ENCODE results near the gene DLGAP1.

The DLGAP1 gene

DNA sequence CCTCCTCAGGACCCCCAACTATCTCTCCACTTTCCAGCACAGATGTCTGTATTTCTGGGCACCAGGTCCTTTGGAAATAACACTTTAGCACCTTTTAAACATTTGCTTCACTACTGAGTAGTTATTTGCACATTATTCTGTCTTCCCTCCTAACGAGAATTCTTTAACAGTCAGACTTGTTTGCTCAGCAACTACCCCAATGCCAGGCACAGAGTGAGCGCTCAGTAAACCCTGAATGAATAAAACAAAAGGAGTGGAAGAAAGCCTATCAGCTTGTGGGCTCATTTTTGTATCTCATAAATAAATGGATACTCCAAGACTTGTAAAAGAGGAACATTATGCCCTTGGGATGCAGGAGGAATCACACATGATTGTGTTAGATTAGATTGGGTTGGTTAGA is 554.8 kb downstream of the DLGAP1 start:
- DNase-seq (ENCODE audit: low read depth) = no peak

DNA sequence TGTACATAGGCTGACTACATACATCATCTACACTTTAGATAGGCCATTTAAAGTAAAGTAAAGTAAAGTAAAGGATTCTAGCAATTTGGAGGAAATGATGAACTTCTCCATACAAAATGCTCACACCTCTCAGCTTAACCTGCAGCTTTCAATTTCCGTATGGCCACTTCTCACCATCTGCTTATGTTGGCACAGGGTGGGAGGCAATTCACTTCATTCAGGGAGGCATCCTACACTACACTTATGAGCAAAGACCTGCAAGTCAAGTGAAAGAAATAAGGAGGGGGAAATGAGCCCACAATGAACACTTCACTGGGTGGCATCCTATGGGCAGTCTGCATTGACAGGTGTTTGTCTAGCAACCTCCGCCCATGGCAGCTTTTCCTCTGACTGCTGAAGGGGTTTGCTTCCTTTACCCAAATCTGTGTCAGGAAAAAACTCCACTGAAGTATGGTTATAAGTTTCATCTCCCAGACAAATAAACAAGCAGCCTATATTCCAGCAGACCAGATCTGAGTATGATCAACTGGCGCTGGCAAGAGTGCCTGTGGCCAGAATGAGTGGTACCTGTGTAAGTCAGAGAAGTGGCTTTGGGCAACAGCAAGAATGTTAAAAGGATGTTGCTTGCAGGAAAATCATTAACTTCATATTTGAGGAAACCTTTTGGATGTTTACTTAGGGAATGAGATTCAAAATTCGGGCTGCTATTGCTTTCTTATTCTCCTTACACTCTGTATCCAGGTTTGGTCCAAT is 556.1 kb downstream of the DLGAP1 start:
- no peak for DNase-seq (ENCODE audit: low read depth)

DNA sequence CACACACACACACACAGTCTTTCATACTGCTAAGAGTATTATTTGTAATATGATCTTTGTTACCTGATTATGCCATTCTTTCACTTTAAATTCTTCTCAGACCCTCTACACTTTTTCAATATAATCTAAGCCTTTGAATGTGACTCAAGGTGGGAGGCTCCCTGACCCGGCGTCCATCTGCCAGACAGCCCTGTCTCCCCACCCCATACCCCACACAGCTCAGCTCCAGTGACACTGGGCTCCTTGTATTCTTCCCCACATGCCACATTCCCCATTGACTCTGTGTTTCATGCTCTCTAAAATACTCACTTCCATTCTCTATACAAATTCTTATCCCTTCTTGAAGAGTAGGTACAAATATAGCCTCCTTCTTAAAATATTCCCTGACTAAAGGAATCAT is 563.0 kb downstream of the DLGAP1 start:
- no peak for DNase-seq (ENCODE audit: low read depth)

DNA sequence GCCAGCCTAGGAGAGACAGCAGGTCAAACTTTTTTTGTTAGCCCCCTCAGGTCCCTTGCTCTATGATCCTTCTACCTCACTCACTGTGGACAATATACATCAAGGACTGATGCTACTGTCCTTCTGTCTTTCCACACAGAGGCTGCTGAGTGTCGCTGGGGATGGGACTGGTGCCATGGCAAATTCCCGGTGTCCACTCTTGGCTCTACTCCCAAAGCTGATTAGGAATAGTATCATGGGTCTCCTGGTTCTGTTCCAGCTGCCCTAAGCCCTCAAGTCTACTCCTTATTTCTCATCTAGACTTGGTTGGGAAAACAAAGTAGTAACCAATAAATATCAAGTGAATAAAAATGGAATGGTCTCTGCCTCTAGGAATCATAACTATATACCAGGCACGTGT is 563.9 kb downstream of the DLGAP1 start:
- DNase-seq (ENCODE audit: low read depth) = no peak

DNA sequence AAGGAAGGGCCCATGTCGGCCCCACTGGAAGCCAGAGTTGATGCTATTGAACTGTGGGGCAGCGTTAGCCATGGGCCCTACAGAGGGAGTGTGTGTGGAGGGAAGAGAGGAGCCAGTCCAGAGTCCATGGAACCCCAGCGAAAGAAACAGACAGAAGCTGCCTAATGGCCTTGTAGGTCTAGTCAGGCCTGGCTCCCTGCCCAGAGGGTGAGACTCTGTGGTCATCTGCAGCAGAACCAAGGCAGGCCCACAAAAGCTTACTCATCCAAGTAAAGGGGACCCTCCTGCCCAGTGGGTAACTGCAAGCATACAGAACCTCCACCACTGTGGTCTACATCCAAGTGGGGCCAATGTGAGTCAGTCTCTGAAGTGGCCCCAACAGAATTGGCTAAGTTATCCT is 565.3 kb downstream of the DLGAP1 start:
- DNase-seq (ENCODE audit: low read depth) = no peak

DNA sequence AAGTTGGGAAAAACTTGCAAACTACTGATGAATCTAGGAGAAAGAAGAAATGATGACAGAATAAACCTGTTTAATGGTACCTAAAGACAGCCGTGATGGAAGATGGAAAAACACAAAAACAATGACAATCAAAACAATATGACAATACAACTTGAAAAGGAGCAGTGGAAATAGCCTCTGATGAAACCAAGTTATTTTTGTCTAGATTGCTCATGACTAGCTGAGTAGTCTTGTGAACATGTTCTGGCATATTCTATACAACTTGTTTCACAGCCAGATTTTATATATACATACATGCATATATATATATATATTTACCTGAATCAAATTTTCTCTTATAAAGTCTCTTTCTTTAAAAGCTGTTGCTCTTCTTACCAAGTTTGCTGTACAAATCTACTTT is 566.0 kb downstream of the DLGAP1 start:
- no peak for DNase-seq (ENCODE audit: low read depth)

DNA sequence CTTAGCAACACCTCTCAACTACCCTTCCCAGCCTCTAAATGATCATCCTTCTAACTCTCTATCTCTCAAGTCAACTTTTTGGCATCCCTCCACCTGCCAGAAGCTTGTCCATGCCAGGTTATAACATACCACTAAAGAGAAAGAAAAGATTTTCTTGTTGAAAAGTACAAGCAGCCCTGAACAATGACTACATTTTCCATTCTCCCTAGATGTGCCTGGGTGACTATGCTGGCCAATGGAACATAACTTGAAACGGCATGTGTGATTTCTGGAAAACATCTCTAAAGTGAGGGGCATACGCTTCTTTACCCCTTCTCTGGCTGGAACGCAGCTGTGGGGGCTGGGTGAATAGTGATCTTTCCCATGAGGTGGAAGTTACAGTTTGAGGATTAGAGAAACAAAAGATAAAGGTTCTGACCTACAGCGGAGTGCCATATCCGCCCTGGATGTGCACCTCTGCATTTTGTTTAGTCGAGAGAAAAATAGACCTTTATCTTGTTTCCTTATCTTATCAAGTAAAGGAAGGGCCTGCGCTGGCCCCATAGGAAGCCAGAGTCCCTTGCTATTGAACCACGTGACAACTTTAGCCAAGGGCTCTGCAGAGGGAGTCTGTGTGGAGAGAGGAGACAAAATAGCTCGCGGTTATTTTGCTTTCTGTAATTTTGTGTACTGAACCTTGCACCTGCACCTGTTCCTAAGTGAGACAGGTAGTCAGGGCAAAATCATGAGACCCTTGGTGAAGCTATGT is 568.4 kb downstream of the DLGAP1 start:
- DNase-seq (ENCODE audit: low read depth) = no peak

DNA sequence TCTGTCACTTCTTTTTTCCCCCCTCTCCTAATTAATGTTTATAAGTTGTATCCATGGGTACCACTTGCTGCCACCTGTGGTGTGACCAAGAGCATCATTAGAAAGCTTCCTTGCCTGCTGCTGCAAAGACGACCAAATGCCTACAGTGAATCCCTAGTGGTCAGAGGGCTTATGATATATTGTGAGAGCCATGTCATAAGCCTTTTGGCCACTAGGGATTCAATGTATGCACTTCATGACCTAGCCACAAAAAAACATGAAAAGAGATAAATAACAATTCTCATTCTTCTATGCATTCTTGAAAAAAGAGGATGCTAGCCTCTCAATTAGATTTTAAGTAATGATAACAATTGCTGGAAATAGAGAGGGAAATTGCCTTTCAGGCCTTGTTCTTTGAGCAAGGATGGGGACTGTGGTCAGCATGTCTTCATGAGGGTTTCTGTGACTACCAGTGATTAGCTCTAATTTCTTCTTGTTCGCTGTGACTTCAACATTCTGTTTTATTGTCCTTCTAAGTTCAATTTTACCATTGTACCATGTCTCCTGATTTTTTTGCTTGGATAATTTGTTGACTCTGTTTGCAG is 569.8 kb downstream of the DLGAP1 start:
- DNase-seq (ENCODE audit: low read depth) = no peak

DNA sequence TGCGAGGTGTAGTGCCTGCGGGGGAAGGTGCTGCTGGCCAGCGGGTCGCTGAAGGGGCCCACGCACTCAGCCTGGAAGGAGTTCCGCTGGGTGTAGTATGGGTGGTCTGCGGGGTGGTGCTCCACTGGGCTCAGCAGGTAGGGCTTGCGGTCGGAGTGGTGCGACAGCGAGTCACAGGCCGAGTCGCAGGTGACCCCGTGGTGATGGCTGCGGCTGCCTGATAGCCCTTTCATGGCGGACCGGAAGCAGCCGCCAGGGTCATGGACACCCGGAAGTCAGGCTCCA is 575.3 kb downstream of the DLGAP1 start:
- no peak for DNase-seq (ENCODE audit: low read depth)

DNA sequence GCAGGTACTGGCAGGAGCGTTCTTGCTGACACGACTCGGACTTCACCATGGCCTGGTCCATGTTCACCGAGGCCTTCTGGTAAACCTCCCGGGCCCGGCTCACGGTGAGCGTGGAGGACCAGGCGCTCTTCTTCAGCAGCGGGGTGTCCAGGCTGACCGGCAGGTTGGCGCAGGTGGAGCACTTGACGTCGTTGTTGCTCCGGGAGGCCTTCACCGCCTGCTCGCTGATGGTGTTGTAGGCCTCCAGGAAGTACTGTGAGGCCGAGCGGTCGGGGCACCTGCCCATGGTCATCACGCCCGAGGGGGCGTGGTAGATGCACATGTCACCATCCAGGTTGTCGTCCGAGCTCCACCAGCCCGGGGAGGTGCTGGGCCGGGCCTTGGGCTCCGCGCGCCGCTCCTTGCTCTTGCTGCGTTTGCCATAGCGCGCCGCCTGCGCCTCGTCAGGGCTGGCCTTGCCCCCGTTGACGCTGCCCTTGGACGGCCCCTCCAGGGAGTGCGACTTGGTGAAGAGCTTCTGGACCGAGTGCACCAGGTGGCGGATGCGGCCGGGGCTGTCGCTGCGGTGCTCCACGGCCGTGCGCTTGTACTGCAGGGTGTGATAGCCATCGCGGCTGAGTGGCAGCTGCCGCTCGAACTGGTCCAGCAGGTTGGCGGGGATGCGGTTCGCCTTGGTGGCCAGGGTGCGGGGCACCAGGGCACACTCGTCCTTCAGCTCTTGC is 575.8 kb downstream of the DLGAP1 start:
- DNase-seq (ENCODE audit: low read depth) = no peak

DNA sequence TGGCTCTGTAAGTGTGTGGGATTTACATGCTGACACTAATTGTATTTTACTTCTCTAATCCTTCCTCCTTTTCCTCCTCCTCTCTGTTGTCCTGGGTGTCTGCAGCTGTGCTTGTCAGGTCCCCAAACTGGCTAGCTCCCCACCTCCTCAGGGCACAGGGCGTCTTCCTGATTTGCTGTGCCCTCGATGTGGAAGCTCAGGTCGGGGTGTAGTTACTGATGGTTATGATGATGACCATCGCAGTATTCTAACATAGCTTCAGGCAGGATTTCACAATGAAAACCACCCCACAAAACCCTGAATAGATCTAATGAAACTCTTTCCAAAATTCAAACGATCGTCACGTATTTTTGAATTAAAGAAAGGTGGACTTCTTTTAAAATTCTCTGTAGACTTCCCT is 576.7 kb downstream of the DLGAP1 start:
- no peak for DNase-seq (ENCODE audit: low read depth)

DNA sequence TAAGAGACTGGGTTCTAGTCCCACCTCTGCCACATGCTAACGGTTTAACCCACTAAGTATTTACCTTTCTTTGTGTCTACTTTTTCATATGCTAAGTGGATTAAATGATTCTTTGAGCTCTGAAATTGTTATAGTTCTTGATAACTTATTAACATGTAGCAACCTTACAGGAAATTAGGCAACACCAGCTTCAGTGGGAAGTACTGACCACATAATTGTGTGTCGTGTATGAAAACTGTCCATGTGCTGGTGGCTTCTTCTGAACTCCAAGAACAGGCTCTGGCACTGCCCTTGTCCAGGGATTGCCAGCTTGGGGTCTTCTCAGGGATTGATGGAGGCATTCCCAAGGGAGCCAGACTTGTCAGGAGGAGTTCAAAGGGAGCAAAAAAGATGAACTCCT is 577.4 kb downstream of the DLGAP1 start:
- no peak for DNase-seq (ENCODE audit: low read depth)

DNA sequence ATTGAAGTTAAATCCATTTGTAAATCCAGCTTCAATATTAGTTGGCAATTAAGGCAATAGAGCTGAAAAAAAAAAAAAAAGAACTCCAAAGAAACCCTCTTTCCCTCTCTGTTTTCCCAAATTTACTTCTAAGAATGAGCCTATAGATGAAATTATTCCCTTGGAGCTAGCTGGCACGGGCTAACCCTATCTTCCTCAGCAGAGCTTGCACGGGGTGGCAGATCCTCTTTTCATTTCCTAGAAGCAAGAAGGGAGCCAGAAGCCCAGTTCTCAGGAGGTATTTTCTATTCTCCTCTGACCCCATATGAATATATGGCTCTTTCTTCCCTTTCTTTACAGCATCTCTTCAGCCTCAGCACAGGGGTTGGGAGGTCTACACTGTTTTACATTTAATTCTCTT is 579.1 kb downstream of the DLGAP1 start:
- DNase-seq (ENCODE audit: low read depth) = no peak

DNA sequence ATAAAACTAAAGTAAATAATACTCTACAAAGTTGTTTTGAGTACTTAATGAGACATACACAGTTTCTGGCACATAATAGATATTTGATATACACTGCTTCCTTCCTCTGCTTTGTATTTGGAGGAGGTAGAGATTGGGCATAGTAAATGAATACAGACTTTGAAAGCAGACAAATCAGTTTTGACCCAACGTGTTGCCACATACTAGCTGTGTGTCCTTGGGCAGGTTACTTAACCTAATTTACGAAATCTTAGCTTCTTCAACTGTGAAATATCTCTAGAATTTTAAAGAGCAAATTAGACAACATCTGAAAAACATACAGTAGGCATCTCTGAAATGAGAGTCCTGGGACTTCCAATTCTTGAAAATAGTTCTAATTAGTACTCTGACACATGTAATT is 579.7 kb downstream of the DLGAP1 start:
- DNase-seq (ENCODE audit: low read depth) = no peak

DNA sequence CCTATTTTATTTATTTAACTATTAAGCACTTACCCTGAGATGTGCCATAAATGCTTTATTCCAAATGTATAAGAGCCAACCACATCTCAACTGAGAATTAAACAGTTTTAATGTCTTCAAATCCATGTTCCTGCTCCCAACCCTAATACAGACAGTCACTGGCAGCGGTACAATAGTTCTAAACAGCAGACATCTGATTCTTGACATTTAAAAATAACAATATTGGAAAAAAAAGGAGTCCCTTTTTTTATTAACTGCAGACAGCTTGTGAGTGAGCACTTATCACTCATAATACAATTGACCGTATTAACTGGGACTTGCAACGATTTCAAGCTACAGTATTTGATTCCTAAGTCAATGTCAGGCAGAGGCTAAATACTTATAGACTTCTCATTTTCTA is 580.5 kb downstream of the DLGAP1 start:
- DNase-seq (ENCODE audit: low read depth) = no peak

DNA sequence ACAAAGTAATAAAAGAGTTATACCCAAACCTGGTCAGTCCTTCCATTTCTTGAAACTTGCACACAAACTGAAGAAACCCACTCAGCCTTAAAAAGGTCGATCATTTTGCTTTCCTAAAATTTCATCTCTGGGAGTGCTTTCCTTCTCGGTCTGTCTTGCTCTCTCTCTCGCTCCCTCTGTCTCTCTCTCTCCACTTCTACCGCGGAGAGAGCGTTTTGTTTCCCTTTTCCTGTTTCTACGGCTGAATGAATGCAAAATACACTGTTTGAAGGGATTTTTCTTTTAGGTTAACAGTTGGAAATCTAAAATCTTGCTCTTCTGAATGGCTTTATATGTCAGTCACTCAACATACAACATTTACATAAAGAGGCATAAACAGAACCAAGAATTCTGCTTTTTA is 581.0 kb downstream of the DLGAP1 start:
- DNase-seq (ENCODE audit: low read depth) = no peak

DNA sequence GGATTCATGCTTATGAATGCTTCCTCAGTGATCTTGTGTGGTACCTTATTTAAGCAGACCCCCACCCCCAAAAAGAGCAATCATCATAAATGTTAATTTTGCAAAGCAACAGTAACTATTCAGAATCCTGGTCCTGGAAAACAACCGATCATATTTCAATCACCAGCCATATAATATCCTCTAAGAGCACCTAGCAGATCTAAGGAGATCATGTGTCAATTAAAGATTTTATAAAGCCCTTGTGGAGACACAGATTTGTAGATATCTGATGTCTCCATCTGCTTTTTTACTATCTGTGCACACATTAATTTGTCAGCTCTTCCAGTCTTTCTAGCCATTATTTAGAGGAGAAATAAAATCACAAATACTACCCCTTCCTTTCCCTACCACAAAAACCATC is 581.4 kb downstream of the DLGAP1 start:
- DNase-seq (ENCODE audit: low read depth) = no peak

DNA sequence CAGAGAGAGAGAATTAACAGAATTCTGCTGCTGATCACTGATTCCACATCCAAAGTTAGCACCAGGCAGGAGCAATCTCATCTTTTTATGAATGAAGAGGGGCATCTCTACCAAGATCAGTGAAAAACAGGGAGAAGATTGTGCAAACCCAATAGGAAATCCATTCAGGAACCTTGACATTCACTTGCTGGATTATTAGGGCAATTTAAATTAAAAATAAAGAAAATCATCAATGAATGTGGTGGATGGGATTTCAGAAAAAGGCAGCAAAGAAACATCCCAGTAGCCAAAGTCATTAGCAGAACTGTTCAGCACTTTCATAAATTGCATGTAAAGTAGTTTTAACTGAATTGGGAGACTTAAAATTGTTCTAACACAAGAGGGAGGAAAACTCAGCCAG is 581.9 kb downstream of the DLGAP1 start:
- DNase-seq (ENCODE audit: low read depth) = no peak

DNA sequence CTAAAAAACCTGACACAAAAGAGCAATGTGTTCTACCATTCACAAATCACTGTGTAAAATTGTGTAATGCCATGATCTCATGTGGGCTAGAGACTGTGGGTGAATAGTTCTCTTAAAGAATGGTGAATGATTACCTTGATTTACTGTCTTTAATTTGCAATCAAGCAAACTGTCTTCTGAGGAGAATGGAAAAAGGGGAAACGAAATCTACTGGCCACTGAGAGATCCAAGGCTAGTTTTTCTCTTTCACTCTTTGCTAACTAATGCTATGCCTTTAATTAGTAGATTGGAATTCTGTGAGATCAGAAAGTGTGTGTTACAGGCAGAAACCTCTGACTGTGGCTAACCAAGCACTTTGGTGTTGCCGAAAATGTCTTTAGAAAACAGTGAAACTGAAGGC is 582.5 kb downstream of the DLGAP1 start:
- no peak for DNase-seq (ENCODE audit: low read depth)

DNA sequence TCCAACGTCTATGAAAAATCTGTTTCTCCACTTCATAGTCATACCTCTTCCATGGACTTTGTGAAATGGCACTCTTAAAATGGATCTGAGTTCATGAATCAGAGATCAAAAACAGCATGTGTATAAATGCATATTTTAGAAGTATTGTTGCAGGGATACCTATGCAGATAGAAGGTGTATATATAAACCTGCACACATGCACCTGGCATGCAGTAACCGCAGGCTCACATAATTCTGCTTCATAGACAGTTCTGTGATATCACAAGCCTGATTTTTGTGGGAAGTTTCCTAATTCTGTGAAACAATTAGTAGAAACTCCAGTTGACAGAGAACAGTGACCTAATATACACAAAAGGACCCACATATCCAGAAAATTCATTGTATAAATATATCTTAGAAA is 583.4 kb downstream of the DLGAP1 start:
- no peak for DNase-seq (ENCODE audit: low read depth)

DNA sequence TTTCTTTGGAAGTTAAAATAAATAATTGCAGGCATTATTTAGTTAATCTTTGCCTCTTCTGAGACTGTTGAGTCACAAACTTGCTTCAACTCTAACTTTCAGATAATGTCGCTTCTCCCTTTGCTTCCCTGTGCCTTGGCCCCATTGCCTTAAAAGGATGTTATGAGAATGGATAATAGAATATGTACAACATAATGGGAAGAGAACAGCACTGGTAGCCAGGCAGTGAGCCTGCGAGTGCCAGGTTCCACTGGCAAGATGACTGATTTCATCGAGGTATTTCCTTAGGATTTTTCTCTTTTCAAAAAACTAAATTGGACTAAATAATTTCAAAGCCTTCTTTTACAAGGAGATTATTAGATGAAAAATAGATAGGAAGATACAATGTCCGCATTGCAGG is 584.2 kb downstream of the DLGAP1 start:
- DNase-seq (ENCODE audit: low read depth) = no peak

DNA sequence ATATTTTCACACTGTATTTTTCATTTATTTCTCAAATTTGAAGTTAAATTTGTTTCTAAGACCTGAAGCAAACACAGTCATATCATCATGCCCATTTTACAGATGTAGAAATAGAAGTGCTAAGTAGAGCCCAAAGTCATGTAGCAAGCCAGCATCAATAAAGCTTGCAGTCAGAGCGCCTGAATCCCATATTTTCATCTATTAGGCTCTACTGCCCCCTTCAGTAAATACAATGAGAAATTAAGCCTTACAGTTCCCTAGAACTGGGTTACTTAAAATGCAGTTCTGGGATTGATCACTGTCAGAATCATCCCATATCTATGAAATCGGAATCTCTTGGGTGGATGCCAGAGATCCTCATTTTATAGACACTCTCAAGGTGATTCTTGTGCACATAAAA is 585.3 kb downstream of the DLGAP1 start:
- no peak for DNase-seq (ENCODE audit: low read depth)

DNA sequence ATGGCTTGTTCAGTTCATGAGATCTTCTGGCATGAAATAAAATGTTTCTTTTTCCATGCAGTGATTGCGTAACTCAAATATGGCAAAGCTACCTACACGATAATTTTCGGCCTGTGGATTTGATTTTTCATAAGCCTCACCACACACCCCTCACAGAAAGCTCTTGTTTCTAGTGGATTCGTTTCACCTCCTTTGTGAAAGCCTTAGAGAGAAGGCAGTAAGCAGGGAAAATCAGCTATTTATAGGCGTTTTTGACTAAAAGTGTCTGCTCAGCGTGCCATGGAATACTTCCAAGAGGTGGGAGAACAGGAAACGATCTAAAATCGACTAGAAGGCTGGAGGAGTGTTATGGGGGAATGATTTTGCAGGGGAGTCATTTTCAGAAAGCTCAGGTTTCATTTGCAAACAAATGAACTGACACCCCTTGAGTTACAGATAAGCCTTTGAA is 587.2 kb downstream of the DLGAP1 start:
- no peak for DNase-seq (ENCODE audit: low read depth)
